CD14-positive monocyte (primary cell): ENCODE results near the gene TAP2. TPM values are rescaled to one million over a fixed set of nuclear protein-coding genes. Genes with fewer than 3 reads are reported as not detected.

ENCODE experiments used
- DNase-seq, 3 donors: peaks; one replicate each; pipeline ENCODE4 v3.0.0-alpha.2; 2011 to 2022
- H2AFZ ChIP-seq: 2 replicates; pipeline ENCODE4 v1.6.0; 2012; ENCODE audit warnings: mild to moderate bottlenecking, low read depth, low read length, inconsistent platforms; ENCODE audit not compliant: insufficient read depth, poor library complexity, severe bottlenecking
- H3K27ac ChIP-seq, 2 donors: 1 replicate in 1 of 2; 2 replicates in 1 of 2; pipeline ENCODE4 v1.5.1; 2012 to 2013; ENCODE audit warnings: low read length in 2 of 2, control low read depth in 1 of 2, inconsistent platforms in 1 of 2, low read depth in 1 of 2, mild to moderate bottlenecking in 1 of 2
- H3K27me3 ChIP-seq, 2 donors: one replicate each; pipeline versions ENCODE4 v1.6.0 to v1.6.1; 2011 to 2013; ENCODE audit warnings: low read length in 2 of 2; ENCODE audit not compliant: control insufficient read depth in 2 of 2, insufficient read depth in 2 of 2
- H3K36me3 ChIP-seq, 2 donors: replicated peaks in 1 of 2; 1 replicate in 1 of 2; 2 replicates in 1 of 2; pipeline versions ENCODE4 v1.5.1 to v1.6.1; 2012 to 2013; ENCODE audit warnings: low read length in 2 of 2, control low read depth in 1 of 2, inconsistent platforms in 1 of 2, mild to moderate bottlenecking in 1 of 2; ENCODE audit not compliant: insufficient read depth in 2 of 2, control insufficient read depth in 1 of 2
- H3K4me1 ChIP-seq, 2 donors: 1 replicate in 1 of 2; 2 replicates in 1 of 2; pipeline versions ENCODE4 v1.5.1 to v1.6.1; 2012 to 2013; ENCODE audit warnings: low read length in 2 of 2, control low read depth in 1 of 2, inconsistent platforms in 1 of 2, mild to moderate bottlenecking in 1 of 2, moderate library complexity in 1 of 2; ENCODE audit not compliant: insufficient read depth in 2 of 2, control insufficient read depth in 1 of 2
- H3K4me2 ChIP-seq: replicated peaks from 2 replicates; pipeline ENCODE3; 2012; ENCODE audit warnings: low read length, moderate library complexity, mild to moderate bottlenecking; ENCODE audit not compliant: poor library complexity, severe bottlenecking; ENCODE audit errors: extremely low read depth
- H3K4me3 ChIP-seq, 3 experiments: fragments of 200-600 bp in 1 of 3; sonication (generic) in 1 of 3; replicated peaks in 1 of 3; 1 replicate in 2 of 3; 2 replicates in 1 of 3; pipeline ENCODE4 v1.5.1; 2011 to 2013; ENCODE audit warnings: low read length in 3 of 3, mild to moderate bottlenecking in 3 of 3, control low read depth in 2 of 3, low read depth in 2 of 3, inconsistent platforms in 1 of 3, moderate library complexity in 1 of 3
- H3K79me2 ChIP-seq: 2 replicates; pipeline ENCODE4 v1.6.0; 2012; ENCODE audit warnings: mild to moderate bottlenecking, control low read depth, inconsistent platforms, low read length, moderate library complexity; ENCODE audit not compliant: insufficient read depth
- H3K9ac ChIP-seq: 2 replicates; pipeline ENCODE4 v1.6.0; 2017; ENCODE audit warnings: low read length, mild to moderate bottlenecking; ENCODE audit not compliant: insufficient read depth, poor library complexity, severe bottlenecking
- H3K9me3 ChIP-seq, 2 donors: replicated peaks in 1 of 2; 1 replicate in 1 of 2; 2 replicates in 1 of 2; pipeline versions ENCODE4 v1.5.1 to v1.6.1; 2012 to 2013; ENCODE audit warnings: low read length in 2 of 2, control low read depth in 1 of 2; ENCODE audit not compliant: control insufficient read depth in 1 of 2, insufficient read depth in 1 of 2
- H4K20me1 ChIP-seq: 2 replicates; pipeline ENCODE4 v1.6.0; 2012; ENCODE audit warnings: mild to moderate bottlenecking, low read length, control low read depth, moderate library complexity; ENCODE audit not compliant: insufficient read depth
- H3K27ac Mint-ChIP-seq, 7 donors: one replicate each; pipeline ENCODE4 v1.8.0; 2020; ENCODE audit warnings: mild to moderate bottlenecking in 7 of 7, mixed read lengths in 7 of 7, moderate library complexity in 6 of 7, inconsistent platforms in 2 of 7
- H3K27me3 Mint-ChIP-seq, 3 donors: one replicate each; pipeline ENCODE4 v1.8.0; 2021 to 2022; ENCODE audit warnings: low read depth in 3 of 3, mild to moderate bottlenecking in 3 of 3, mixed read lengths in 3 of 3, moderate library complexity in 3 of 3, inconsistent platforms in 1 of 3
- H3K36me3 Mint-ChIP-seq, 2 donors: one replicate each; pipeline ENCODE4 v1.8.0; 2020; ENCODE audit warnings: mixed read lengths in 2 of 2, inconsistent platforms in 1 of 2, mild to moderate bottlenecking in 1 of 2
- H3K4me1 Mint-ChIP-seq: one replicate; pipeline ENCODE4 v1.8.0; 2020; ENCODE audit warnings: mild to moderate bottlenecking, mixed read lengths
- H3K4me3 Mint-ChIP-seq, 2 donors: one replicate each; pipeline ENCODE4 v1.8.0; 2020; ENCODE audit warnings: mild to moderate bottlenecking in 2 of 2, mixed read lengths in 2 of 2, moderate library complexity in 1 of 2
- H3K9me3 Mint-ChIP-seq, 7 donors: one replicate each; pipeline ENCODE4 v1.8.0; 2020 to 2022; ENCODE audit warnings: mixed read lengths in 7 of 7, mild to moderate bottlenecking in 6 of 7, moderate library complexity in 6 of 7, inconsistent platforms in 2 of 7
- CTCF ChIP-seq: fragments of 200-600 bp; IDR thresholded peaks from one replicate; pipeline ENCODE4 v1.8.0; 2022; ENCODE audit warnings: antibody characterized with exemption, mild to moderate bottlenecking
- WGBS: methylation state at CpG from one replicate; pipeline ENCODE4 v1.1.5; 2013; ENCODE audit warnings: missing lambda C conversion rate; ENCODE audit not compliant: insufficient coverage; 5-methylcytosine and 5-hydroxymethylcytosine counted together
- intact Hi-C, 2 donors: fragments of 100-400 bp; cut with micrococcal nuclease; formaldehyde crosslinking; loops; one replicate each; pipeline versions ENCODE4 v1.15.0 to v1.15.1; 2023
- polyA plus RNA-seq, 3 donors: library from polyadenylated mRNA; depleted of rRNA in 1 of 3; unstranded in 2 of 3; stranded (reverse) in 1 of 3; fragments of 300-500 nt in 2 of 3; fragments of >200 nt in 1 of 3; fragmentation: Illumina TruSeq in 2 of 3; gene quantifications; 1 replicate in 2 of 3; 2 replicates in 1 of 3; pipeline ENCODE4 v1.2.3, GENCODE V29; 2012 to 2021

TAP2 gene
- polyA plus RNA-seq, 3 donors = 12.6 to 48.7 (median 25.9) TPM

GRCh38 chr6:32853541-32854375, 15.2 kb upstream of the TAP2 start, which contains the start of the genes PSMB9 and TAP1:
PSMB9 (plus strand) TSS chr6:32854192; CDS start chr6:32854230, 38 bp downstream.
TAP1 (minus strand) TSS chr6:32853704; CDS start chr6:32853636, 68 bp downstream.
- Mint-ChIP-seq H3K27ac (peak within 1 kb of the TSS; percentile 97 to 100 (median 99)), H3K36me3 (peaks cover 59 to 63% of the 10 kb centered on the region in 2 donors), H3K9me3 (peaks cover 0 to 5% (median 2%) of the 10 kb centered on the region in 7 donors), H3K4me3 (peak within 1 kb of the TSS; percentile 99 to 100), H3K4me1 (peaks cover 65% of the 10 kb centered on the region), H3K27me3 (peaks cover 0 to 5% (median 1%) of the 10 kb centered on the region in 3 donors)
- Histone ChIP-seq H3K4me3 (peak within 1 kb of the TSS; percentile 79 to 99 (median 98)), H3K36me3 (peaks cover 46 to 67% of the 10 kb centered on the region in 2 donors), H2AFZ (peak within 1 kb of the TSS; percentile 80), H4K20me1 (peaks cover 55% of the 10 kb centered on the region), H3K9ac (peak within 1 kb of the TSS; percentile 92), H3K4me1 (peaks cover 44 to 58% of the 10 kb centered on the region in 2 donors), H3K27me3 (no peaks in the 10 kb centered on the region), H3K4me2 (peak within 1 kb of the TSS; percentile 96), H3K27ac (peak within 1 kb of the TSS; percentile 93 to 99), H3K9me3 (no peaks in the 10 kb centered on the region), H3K79me2 (peaks cover 78% of the 10 kb centered on the region)
- TF ChIP-seq CTCF = peak; percentile 85
- intact Hi-C loops = loop anchor here (1.0 to 2.0 kb wide), 4 partner anchors 8 to 15 kb away; partner anchors contain the start of genes PSMB8 (in 1 of the 2) and TAP2 (in 1 of the 2)
- DNase-seq = peak; percentile 94 to 95 (median 94)
- 1% methylated on average over 64 of the region's 68 CpGs for WGBS

DNA sequence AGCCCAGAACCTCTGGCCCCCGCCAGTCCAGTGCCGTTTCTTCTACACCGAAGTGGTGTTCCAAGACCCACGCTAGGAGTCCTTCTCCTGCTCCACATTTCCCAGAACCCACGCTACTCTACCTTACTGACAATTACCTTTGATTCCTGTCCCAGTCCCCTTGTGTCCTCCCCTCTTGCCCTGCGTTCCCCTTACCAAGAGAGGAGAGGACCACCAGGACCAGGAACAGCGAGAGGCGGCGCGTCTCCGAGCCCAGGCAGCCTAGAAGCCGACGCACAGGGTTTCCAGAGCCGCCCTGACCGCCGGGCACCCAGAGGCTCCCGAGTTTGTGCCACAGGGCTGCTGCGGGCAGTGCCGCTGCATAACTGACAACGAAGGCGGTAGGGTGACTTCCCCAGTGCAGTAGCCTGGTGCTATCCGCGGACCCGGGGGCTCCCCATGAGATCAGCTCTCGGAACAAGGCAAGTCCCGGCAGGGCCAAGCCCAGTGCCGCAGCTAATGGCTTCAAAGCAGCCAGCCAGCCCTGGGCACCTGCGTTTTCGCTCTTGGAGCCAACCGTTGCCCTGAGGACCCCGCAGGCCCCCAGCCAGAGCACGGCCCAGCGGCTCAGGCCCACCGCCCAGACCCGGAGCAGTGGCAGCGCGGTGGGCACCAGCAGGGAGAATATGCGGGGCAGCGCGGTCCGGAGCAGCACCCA, 14.5 kb upstream of the TAP2 start:
- WGBS = under 1% methylated on average over 39 of the region's 41 CpGs
- H3K9me3 Mint-ChIP-seq = peaks cover 0 to 8% (median 3%) of the 10 kb centered on the region in 7 donors

More for the DNA sequence above, 14.5 kb upstream of the TAP2 start:
- Histone ChIP-seq H3K4me1 (peaks cover 36 to 54% of the 10 kb centered on the region in 2 donors), H3K36me3 (peaks cover 46 to 67% of the 10 kb centered on the region in 2 donors), H3K79me2 (peaks cover 85% of the 10 kb centered on the region), H3K27me3 (no peaks in the 10 kb centered on the region), H3K9me3 (no peaks in the 10 kb centered on the region), H3K4me2 (peak overlapping the region; percentile 96), H4K20me1 (peaks cover 61% of the 10 kb centered on the region), H2AFZ (peak overlapping the region; percentile 80), H3K4me3 (peak overlapping the region; percentile 79 to 99 (median 98)), H3K9ac (peak overlapping the region; percentile 92), H3K27ac (peak overlapping the region; percentile 93 to 99)
- TF ChIP-seq CTCF = no peak
- H3K4me1 Mint-ChIP-seq = peaks cover 65% of the 10 kb centered on the region
- H3K36me3 Mint-ChIP-seq = peaks cover 59 to 63% of the 10 kb centered on the region in 2 donors
- peak; percentile 43 to 86 (median 46) for DNase-seq
- peaks cover 0 to 5% (median 1%) of the 10 kb centered on the region in 3 donors for H3K27me3 Mint-ChIP-seq
- peak overlapping the region; percentile 99 to 100 for H3K4me3 Mint-ChIP-seq
- intact Hi-C loops = loop anchor here (1.0 to 2.0 kb wide), 3 partner anchors 8 to 14 kb away; partner anchors contain the start of genes PSMB8 (in 1 of the 2) and TAP2 (in 1 of the 2)
- peak overlapping the region; percentile 96 to 100 (median 98) for H3K27ac Mint-ChIP-seq
